ENCODE data around the gene LYSET. TPM values are rescaled to one million over a fixed set of nuclear protein-coding genes. Genes with fewer than 3 reads are reported as not detected.
A peak's percentile ranks its signal among the peaks of the same experiment; 100 is the strongest.

The LYSET gene
- total RNA-seq, 4 donors from 2014 or later: 6.8 to 15.6 (median 11.6) TPM

DNA sequence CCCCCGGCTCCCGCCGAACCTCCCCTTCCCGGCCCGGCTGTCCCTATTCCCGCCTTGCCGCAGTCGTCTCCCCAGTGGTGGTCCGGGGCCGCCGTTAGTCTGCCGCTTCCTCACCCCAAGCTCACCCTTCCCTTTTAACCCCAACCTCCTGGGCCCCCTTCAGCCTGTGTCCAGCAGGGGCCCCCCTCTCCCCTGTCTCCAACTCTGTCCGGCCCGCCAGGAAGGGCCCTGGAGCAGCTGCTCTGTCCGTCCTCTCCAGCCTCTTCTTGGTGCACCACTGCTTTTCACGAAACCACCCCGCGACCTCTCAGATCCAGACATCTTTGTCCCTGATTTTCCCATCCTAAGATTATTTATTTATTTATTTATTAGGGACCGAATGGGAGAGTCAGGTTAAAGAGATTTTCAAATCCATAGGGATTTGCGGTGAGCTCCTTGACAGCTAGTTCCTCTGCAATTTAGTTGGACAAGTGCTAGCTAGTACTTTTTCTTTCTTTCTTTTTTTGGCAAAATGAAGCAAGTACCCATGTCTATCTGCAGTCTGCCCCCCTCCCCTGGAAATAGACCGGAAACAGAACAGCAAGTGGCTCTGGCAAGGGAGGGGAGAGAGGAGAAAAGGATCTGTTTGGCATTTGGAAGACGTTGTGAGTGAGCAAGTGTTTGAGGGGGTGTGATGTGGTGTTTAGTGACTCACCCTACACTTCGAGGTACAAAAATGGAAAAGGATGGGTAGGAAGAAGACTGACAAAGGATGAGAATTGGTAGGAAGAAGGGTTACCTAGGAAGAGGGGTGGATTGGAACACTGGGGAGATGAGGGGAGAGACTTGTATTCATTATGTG lies 22.6 kb downstream of the LYSET start:
- H3K27ac ChIP-seq (replicated peaks in 1 of 4): peak overlapping the region; percentile 79 to 97 (median 92)
- H3K4me3 ChIP-seq: peak overlapping the region; percentile 75 to 96 (median 87)
- no peak for TF ChIP-seq POLR2A (IDR thresholded peaks at IDR 0.05; ENCODE audit: low read depth)
- no peak for TF ChIP-seq POLR2AphosphoS5 (IDR thresholded peaks at IDR 0.05)
- TF ChIP-seq, protein P1, sequence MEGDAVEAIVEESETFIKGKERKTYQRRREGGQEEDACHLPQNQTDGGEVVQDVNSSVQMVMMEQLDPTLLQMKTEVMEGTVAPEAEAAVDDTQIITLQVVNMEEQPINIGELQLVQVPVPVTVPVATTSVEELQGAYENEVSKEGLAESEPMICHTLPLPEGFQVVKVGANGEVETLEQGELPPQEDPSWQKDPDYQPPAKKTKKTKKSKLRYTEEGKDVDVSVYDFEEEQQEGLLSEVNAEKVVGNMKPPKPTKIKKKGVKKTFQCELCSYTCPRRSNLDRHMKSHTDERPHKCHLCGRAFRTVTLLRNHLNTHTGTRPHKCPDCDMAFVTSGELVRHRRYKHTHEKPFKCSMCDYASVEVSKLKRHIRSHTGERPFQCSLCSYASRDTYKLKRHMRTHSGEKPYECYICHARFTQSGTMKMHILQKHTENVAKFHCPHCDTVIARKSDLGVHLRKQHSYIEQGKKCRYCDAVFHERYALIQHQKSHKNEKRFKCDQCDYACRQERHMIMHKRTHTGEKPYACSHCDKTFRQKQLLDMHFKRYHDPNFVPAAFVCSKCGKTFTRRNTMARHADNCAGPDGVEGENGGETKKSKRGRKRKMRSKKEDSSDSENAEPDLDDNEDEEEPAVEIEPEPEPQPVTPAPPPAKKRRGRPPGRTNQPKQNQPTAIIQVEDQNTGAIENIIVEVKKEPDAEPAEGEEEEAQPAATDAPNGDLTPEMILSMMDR (IDR thresholded peaks at IDR 0.05): peak in 2 of 3 experiments; percentile 27 to 29
- TF ChIP-seq EP300 (IDR thresholded peaks at IDR 0.05): no peak
- intact Hi-C loops (cut with DNase I): loop anchor here (5.0 kb wide), 1 partner anchor 125 kb away; the partner anchor contains the start of gene BTBD7
- H3K27me3 ChIP-seq: no peaks in the 10 kb centered on the region
- no peaks in the 10 kb centered on the region for H3K9me3 ChIP-seq
- peaks cover 9 to 22% (median 20%) of the 10 kb centered on the region in 4 donors for H3K36me3 ChIP-seq
- WGBS: 0% methylated on average over 23 of the region's 23 CpGs
- DNase-seq (ENCODE audit: extremely low spot score): no peak
- peaks cover 18 to 46% (median 37%) of the 10 kb centered on the region in 4 donors for H3K4me1 ChIP-seq

DNA sequence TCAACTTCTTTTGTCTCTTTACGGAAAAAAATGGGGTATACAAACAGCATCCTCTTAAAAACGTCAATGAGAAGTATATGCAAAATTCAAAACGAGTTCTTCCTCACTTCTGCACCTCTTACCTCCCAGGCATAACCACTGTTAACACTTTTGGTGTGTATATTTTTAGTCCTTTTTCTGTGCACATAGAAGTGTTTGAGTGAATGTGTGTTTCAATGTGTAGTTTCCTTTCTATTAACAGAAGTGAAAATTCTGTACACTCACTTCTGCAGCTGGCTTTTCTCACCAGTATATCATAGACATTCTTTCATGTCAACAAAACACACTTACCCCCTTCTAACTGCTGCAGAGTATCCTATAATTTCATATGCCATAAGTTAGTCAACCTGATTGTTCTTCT lies 27.3 kb downstream of the LYSET start:
- intact Hi-C loops (cut with DNase I): no loop called here
- Histone ChIP-seq H3K4me1 (peaks cover 10 to 26% (median 22%) of the 10 kb centered on the region in 4 donors), H3K27me3 (no peaks in the 10 kb centered on the region), H3K36me3 (peaks cover 36 to 69% (median 67%) of the 10 kb centered on the region in 4 donors), H3K27ac (replicated peaks in 1 of 4) (no peak overlapping the region), H3K4me3 (no peak overlapping the region), H3K9me3 (no peaks in the 10 kb centered on the region)
- no peak for DNase-seq (ENCODE audit: extremely low spot score)
- 83% methylated on average over 3 of the region's 3 CpGs for WGBS
- TF ChIP-seq EP300 (IDR thresholded peaks at IDR 0.05) (no peak), POLR2A (IDR thresholded peaks at IDR 0.05; ENCODE audit: low read depth) (no peak), POLR2AphosphoS5 (IDR thresholded peaks at IDR 0.05) (no peak)
- TF ChIP-seq, protein P1 (IDR thresholded peaks at IDR 0.05): no peak

DNA sequence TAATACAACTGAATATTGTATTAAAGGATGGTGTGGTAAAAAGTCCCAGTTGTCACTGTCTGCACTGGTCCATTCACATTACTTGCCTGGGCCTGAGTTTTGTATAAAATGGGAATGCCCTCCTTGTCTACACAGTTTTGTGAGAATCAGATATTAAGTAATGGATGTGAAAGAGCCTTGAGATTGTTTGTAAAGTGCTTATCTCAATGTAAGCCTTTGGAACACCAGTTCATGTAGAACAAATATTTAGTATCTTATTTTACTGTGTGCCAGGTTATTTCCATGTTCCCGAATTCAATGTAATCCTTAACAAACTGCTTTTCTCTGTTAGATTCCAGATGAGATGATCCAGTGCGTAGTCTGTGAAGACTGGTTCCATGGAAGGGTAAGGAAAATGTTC lies 29.5 kb downstream of the LYSET start:
- Histone ChIP-seq H3K4me1 (peaks cover 0 to 7% (median 2%) of the 10 kb centered on the region in 4 donors), H3K36me3 (peaks cover 49 to 91% (median 88%) of the 10 kb centered on the region in 4 donors), H3K27me3 (no peaks in the 10 kb centered on the region), H3K9me3 (no peaks in the 10 kb centered on the region), H3K4me3 (no peak overlapping the region), H3K27ac (replicated peaks in 1 of 4) (no peak overlapping the region)
- DNase-seq (ENCODE audit: extremely low spot score): no peak
- TF ChIP-seq POLR2AphosphoS5 (IDR thresholded peaks at IDR 0.05): no peak
- no peak for TF ChIP-seq POLR2A (IDR thresholded peaks at IDR 0.05; ENCODE audit: low read depth)
- TF ChIP-seq EP300 (IDR thresholded peaks at IDR 0.05): no peak
- TF ChIP-seq, protein P1 (IDR thresholded peaks at IDR 0.05): no peak
- intact Hi-C loops (cut with DNase I): no loop called here
- WGBS: 85% methylated on average over 2 of the region's 2 CpGs

DNA sequence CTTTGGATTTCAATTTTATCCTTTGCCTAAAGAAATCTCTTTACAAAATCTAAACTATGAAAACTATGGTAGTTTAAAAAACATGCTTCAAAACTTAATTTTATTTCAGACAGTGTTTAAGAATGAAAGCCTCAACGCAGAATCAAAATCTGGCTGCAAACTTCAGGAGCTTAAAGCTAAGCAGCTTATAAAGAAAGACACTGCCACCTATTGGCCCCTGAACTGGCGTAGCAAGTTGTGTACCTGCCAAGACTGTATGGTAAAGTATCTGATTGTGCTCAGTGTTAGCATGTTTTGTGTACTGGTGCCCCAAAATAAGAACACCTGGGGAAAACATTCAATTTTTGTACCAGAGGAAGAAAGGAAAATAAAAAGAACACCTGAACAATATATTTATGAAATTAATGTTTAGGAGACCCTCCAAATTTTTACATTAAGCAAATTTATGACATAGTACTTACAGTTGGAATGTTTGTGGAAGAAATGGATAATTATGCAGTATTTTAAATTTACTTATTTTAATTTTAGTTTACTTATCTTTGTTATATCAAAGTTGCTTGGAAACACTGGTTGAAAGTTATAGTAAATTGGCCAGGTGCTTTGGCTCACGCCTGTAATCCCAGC lies 34.1 kb downstream of the LYSET start:
- intact Hi-C loops (cut with DNase I): no loop called here
- H3K4me3 ChIP-seq: no peak overlapping the region
- no peaks in the 10 kb centered on the region for H3K27me3 ChIP-seq
- no peak for DNase-seq (ENCODE audit: extremely low spot score)
- TF ChIP-seq EP300 (IDR thresholded peaks at IDR 0.05): no peak
- TF ChIP-seq, protein P1 (IDR thresholded peaks at IDR 0.05): peak; percentile 21 to 39 (median 21)
- no peak for TF ChIP-seq POLR2A (IDR thresholded peaks at IDR 0.05; ENCODE audit: low read depth)
- TF ChIP-seq POLR2AphosphoS5 (IDR thresholded peaks at IDR 0.05): no peak
- WGBS: 54% methylated on average over 3 of the region's 3 CpGs
- no peaks in the 10 kb centered on the region for H3K4me1 ChIP-seq
- no peak overlapping the region for H3K27ac ChIP-seq (replicated peaks in 1 of 4)
- H3K9me3 ChIP-seq: no peaks in the 10 kb centered on the region
- H3K36me3 ChIP-seq: peaks cover 68 to 100% (median 97%) of the 10 kb centered on the region in 4 donors
